IPS DF 19.7 (cell line): Measurements from ENCODE around the gene CC2D2A.
"Not testable (repeated sequence)": the region's sequence is repeated elsewhere in the genome, so short reads cannot be mapped to it uniquely, and the experiment has no call there.

Source experiments
- DNase-seq: peaks from one replicate; pipeline ENCODE4 v3.0.0-alpha.2; 2013; ENCODE audit warnings: low read depth, low spot score

CC2D2A gene

DNA sequence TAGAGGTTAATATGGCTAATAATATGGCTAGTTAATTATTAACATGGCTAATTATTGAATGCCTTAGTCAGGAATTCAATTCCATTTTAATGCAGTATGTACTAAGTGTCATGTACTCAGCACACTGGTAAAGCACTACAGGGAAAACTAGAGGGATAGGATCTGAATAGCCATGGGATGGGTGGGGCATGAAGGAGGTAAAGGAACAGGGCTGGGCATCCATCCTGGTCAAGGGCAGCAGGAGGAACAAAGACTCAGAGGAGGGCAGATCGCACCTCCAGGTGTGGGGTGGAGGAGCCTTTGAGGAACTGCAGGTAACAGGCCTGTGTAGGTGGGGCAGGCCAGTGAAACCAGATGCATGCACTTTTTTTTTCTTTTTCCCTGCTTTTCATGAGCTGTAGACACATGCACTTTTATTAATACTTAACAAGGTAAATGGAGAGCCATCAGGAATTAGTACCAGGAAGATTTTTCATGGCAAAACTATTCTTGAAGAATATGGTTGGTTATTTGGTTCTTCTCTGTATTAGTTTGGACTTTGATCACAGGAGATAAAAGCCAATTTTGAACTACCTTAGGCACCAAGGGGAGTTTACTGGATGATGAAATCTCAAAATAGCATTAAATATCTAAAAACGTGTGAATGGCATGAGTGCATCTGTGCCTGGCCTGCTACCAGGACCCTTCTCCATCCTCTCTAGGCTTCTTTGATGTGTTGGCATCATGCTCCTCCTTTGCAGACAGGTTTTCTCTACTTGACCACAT, 88.3 kb downstream of the CC2D2A start:
- DNase-seq = no peak

DNA sequence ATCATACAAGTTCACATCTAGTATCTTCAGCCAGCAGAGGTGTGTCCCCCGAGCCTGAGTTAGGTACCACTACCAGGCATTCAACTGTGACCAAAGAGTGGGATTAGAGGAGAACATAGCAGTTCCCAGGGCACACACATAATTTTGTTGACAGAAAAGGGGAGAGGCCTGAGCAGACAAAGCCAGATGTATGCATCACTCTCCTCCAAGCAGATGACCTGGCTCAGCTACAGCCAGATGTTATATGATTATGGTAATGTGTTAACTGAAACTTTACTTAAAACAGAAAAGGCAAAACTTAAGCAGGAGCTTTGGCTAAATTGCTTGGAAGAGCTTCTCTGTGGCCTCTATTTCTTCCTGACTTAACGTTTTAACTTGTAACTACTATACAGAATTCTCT, 88.9 kb downstream of the CC2D2A start:
- no peak for DNase-seq

DNA sequence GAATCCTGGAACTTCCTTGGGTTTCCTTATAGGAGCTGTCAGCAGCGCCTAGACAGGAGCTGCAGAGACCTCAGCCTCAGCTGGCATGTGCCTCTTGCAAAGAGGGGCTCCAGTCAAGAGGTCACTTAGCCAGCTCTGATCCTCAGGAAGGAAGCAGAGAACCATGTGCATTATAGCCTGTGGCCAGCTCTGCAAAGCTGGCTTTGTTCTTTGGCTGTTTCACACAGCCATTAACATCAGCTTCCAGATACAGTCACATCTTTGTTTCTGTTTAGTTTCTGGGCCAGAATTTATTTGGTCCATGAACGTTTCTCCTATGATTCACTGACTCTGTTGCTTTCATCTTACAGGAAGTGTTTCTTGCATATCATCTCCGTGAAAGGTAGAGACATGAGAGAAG, 92.4 kb downstream of the CC2D2A start:
- no peak for DNase-seq

DNA sequence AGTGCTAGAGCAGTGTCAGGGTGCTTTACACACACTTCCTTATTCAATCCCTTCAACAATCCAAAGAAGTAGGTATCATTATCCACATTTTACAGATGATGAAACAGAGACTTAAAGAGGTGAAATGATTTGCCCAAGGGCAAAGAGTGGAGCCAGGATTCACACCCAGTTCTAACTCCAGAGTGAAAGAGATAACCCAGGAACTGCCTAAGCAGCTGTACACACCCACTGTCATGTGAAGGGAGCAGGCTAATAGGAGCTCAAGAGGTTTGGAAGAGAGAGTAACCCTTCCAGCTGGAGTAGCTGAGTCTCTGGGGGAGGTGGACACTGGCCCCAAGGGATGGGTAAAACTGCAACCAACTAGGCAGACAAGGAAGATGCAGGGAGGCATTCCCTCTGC, 92.9 kb downstream of the CC2D2A start:
- DNase-seq = no peak

DNA sequence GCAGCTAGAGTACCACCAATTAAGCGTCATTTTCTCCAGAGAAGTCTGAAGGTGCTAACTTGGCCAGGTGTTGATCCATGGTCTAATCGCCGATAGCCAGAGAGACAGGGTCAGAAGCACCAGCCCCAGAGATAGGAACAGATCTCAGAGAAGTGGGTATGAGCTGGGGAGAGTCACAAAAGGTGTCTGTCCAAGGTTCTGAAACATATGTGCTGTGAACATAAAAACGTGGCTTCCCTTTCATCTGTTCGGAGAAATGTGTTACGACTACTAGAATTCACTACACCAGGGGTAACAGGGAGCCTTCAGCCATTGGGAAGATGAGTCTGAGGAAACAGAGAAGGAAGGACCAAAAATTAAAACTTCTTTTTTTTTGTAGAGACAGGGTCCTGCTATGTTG, 94.2 kb downstream of the CC2D2A start:
- DNase-seq = no peak

DNA sequence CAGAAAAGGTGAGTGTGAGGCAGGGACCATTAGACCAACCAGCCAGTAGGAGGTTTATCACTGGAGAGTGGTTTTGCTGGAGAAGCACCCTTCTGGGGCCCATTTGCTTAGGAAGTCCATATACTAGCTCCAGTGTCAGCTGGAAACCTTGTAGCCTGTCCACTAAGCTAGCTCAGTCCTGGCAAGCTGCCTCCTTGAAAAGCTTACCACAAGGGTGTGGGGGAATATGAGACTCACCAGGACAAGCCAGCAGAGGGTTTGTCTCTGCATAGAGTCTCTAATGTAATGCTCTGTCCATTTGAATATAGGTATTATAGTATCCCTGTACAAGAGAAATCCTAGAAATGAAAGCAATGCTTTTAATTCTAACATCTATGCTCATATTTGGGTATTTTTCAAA, 99.1 kb downstream of the CC2D2A start:
- no peak for DNase-seq

DNA sequence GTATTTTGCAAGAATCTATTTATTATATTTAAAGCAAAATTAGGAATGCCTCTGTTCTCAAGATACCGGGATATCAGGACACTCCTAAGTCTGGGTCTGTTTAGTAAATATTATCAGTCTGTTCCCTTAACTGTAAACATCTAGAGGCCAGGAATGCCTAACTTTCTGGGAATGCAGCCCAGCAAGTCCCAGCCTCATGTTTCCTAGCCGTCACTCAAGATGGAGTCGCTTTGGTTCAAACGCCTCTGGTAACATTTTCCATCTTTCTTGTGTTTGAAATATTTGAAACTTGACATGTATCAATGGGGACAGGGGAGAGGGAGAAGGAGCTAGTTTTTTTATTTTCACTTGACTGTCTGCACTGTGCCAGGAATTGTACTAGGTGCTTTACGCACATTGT, 100.1 kb downstream of the CC2D2A start:
- no peak for DNase-seq

DNA sequence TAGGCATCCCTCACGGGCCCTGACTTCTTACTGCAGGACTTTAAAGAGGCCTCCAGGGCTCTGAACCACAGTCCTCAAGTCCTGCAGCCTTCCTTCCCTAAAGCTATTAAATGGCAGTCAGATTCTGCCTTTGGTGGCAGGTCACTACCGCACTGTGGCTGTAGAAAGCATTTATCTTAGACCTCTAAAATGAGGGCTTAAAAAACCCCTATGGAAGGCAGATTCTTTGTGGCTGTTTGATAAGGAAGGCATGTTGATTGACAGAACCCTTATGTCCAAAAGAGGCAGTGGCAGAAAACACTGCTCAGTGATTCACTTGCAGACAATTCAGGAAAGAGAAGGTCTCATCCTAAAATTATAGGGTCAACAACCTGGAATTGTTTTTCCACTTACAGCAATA, 106.3 kb downstream of the CC2D2A start:
- DNase-seq = no peak

DNA sequence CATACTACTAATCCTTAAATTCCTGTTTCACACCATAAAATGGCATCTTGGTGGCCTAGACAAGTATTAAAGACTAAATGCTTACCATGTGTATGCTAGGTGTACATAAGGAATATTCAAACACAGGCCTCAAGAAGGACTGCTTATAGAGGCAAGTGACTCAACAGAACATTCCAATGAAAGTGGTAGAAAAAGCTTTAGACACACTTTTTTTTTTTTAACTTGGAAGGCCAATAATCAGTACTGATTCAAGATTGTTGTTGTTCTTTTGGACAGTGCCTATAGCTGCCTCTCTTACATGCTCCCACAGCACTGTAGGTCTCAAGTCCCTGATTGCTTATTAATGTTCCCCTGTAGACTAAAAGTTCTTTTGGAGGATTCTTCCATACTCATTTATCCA, 107.8 kb downstream of the CC2D2A start:
- DNase-seq = no peak

DNA sequence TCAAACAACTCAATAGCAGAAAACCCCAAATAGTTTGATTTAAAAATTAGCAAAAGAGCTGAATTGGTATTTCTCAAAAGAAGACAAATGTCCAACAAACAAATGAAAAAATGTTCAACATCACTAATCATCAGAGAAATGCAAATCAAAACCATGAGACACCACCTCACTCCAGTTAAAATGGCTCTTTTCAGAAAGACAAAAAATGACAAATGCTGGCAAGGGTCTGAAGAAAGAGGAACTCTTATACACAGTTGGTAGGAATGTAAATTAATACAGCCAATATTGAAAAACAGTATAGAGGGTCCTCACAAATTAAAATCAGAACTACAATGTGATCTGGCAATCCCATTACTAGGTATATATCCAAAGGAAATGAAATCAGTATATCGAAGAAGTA, 115.1 kb downstream of the CC2D2A start:
- DNase-seq = no peak

DNA sequence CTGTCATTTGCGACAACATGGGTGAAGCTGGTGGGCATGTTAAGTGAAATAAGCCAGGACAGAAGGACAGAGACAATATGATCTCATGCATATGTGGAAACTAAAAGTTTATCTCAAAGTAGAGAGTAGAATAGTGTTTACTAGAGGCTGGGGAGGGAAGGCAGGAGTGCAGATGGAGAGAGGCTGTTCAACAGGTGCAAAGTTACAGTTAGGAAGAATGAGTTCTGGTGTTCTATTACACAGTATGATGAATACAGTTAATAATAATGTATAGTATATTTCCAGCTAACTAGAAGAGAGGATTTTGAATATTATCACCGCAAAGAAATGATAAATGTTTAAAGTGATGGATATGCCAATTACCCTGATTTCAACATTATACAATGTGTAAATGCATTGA, 115.6 kb downstream of the CC2D2A start:
- DNase-seq = no peak

DNA sequence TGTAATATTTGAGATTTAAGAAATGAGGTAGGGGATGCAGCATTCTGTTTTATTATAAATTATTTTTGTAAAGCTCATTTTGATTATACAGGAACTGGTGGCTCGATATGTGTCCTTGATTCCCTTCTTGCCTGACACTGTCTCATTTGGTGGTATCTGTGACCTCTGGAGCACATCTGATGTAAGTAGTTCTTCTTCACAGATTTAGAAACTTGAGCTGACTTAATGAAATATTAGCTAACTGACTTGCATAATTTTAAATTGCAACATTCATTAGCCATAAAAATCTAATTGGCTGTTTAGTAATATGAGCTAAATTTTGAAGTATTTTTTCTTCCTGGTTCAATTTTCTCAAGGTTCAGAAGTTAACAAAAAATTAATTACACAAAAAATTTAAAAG, 116.4 kb downstream of the CC2D2A start:
- DNase-seq = no peak

DNA sequence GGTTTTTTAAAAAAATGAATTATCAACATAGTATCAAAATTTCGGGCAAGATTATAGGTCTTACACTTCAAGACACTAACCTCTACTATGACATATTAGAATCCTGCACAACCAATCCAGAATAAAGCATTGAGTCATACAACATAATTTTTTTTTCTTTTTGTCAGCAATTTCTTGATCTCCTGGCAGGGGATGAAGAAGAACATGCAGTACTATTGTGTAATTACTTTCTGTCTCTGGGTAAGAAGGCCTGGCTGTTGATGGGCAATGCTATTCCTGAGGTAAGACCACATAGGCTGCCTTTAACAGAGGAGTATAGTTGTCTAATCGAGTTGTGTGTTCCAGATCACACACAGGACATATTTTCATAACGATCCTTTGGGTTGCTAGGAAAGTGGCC, 118.0 kb downstream of the CC2D2A start:
- DNase-seq = no peak

DNA sequence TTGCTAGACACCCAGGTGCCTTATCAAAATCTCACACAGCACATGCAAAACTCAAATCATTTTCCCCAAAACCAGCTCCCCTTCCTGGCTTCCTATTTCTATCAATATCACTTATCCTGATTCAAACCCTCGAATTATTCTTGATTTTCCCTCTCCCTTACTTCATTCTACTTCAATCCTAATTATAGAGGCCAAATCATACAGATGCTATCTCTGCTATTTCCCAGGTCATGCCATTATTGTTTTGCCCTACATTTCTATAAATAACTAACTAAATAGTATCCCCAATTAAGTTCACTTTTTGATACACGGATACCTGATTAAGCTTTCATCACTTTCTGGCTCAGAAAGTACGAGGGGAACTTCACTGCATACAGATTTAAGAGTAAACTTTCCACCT, 123.1 kb downstream of the CC2D2A start:
- no peak for DNase-seq

DNA sequence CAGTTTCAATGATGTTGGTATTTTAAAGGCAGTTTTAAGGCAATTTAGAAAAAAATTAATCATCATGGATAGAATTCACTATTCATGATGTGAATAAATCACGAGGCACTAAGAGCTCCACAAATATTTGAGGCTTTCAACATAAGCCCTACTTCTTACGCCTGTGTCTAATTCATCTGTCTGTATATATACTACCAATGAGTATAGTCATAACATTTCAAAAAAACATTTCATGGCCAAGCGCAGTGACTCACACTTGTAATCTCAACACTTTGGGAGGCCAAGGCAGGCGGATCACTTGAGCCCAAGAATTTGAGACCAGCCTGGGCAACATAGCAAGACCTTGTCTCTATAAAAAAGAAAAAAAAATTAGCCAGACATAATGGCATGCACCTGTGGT, 129.0 kb downstream of the CC2D2A start:
- DNase-seq = no peak

DNA sequence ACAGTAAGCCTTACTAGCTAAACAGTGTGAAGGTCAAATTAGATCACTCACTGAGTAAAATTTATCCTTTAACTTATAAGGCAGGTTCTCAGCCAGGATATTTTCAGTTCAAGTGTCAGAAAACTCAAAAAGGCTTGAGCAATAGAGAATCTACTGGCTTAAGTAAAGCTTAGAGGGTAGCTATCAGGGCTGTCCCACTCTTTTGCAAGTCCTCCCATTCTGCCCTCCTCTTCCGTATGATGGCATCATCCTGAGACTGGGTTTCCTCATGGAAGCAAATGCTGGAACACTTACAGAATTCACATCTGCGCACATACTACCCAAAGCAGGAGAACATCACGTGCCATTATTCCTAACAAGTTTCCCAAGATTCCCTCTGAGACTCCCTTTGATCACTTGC, 130.5 kb downstream of the CC2D2A start:
- no peak for DNase-seq

DNA sequence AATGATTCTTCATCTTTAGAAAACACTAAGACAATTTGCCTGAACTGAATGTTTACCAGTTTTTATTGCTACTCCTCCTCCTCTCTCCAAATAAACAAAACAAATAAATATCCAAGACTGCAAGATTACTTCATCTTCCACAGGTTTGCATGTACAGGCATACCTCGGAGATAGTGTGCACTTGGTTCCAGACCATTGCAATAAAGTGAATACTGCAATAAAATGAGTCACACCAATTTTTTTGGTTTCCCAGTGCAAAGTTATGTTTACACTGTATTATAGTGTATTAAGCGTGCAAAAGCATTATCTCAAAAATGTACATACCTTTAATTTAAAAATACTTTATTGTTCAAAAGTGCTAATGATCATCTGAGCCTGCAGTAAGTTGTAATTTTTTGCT, 132.2 kb downstream of the CC2D2A start:
- no peak for DNase-seq

DNA sequence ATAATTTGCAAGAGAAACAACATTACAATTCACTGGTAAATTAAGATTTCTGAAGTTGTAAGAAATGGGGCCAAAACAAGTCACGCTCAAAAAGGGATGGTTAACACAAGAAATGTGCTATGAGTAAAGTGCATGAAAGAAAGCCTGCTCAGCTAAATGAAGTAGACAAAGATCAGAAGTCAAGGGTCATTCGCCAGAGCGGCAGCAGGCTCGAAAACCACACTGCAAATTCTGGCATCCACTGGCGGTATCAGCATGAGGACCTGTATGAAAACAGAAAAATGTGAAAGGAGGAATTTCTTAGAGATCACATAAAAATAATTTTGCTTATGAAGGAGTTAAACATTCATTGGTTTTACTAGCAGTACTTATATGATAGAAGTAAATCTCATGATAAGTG, 135.9 kb downstream of the CC2D2A start:
- no peak for DNase-seq

DNA sequence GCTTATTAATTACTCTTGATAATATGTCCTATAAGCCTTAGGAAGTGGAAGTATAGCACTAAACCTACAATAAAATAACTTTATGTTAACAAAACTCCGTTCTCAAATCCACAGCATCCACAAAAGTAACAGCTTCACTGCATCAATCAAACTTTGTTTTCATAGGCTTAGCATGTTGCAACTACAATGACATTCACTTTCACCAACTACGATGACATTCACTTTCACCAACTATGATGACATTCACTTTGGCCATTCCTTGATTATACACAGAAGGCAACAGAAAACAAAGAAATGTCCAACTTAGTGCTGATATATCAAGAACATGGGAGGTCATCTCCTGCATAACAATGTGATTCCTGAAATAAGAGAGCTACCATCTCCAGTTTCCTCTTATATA, 141.2 kb downstream of the CC2D2A start:
- no peak for DNase-seq

DNA sequence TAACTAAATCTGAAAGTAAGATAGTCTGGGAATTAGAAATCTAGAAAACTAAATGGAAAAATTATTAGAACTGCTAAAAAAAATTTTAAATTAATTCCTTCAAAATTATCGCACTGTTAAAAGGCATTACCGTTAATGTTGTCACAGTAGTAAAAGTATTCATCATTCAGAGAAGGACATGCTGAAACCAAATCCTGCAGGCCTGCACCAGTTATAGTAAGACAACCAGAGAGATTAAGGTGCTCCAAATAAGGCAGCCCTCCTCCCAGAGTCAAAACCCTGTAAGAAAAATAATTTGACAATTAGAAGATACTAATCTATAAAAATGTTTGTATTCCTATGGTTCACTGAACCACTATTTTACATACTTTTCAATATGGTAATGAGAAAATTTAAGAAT, 142.5 kb downstream of the CC2D2A start:
- DNase-seq = no peak

DNA sequence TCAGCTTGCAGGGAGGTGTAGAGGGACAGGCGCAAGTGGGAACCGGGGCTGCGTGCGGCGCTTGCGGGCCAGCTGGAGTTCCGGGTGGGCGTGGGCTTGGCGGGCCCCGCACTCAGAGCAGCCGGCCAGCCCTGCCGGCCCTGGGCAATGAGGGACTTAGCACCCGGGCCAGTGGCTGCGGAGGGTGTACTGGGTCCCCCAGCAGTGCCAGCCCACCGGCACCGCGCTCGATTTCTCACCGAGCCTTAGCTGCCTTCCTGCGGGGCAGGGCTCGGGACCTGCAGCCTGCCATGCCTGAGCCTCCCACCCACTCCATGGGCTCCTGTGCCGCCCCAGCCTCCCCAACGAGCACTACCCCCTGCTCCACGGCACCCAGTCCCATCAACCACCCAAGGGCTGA, 145.2 kb downstream of the CC2D2A start:
- not testable (repeated sequence) for DNase-seq

DNA sequence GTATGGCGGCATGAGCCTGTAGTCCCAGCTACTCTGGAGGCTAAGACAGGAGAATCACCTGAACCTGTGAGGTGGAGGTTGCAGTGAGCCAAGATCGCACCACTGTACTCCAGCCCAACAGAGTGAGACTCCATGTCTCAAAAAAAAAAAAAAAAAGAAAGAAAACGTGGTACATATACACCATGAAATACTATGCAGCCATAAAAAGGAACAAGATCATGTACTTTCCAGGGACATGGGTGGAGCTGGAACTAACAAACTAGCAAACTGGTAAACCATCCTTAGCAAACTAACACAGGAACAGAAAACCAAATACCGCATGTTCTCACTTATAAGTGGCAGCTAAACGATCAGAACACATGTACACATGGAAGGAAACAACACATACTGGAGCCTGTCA, 147.7 kb downstream of the CC2D2A start:
- DNase-seq = not testable (repeated sequence)

DNA sequence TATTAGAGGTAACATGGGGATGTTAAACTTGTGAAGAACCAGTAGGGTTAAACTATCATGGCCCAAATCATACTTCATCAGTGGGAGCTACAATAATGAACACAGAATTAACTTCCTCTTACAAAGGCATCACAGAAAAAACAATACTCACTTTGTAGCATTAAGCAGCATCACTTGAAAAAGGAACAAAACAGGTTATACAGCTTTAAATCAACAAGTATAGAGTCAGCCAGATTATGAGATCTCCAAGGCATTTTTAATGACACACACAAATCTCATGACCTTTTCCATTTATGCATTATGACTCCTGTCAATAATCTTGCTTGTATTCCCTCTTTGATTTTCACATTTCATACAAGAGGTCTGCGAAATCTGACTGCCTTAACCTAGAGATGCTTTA, 167.1 kb downstream of the CC2D2A start:
- DNase-seq = no peak

DNA sequence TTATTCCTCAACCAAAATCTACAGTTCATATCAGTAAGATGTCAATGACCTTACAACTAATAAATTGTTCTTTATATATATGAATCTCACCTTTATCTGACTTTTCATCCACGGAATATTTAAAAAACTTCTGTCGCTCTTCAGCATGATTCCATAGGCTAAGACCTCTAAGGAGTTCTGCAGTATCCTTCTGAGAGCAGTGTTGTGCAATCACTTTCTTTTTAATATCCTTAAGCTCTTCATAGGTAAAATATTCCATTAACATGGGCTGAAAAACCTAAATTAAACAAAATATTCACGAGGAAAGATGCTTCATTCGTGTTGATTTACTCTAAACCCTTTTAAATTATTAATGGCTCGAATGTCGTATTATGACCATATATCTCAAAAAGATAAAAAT, 168.7 kb downstream of the CC2D2A start:
- DNase-seq = no peak
